Measurements from ENCODE around the gene SLC12A2. TPM values are rescaled to one million over a fixed set of nuclear protein-coding genes. Genes with fewer than 3 reads are reported as not detected.

SLC12A2 gene
- total RNA-seq, 3 donors from 2014 or later (not counting 1 experiment from before 2014, with no cell fraction given), result 14.3 to 18.1 (median 17.4) TPM

DNA sequence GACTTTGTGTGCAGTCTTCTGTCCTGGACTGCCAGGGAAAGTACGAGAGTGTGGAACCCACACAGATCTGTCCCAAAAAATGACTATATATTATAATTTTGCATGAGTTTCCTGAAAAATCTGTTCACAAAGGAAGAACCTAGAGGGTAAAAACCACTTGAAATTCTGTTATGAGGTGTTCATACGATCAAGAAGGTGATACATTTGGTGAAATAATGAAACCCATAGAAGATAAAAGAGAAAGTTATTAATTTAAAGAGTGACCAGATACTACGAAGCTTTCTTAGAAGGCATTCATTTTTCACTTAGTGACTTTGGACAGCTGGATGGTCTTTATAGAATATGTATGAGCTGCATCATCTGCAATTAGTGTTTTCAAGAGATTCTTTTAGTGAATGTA, 32.9 kb downstream of the SLC12A2 start:
- no peak for DNase-seq
- Mint-ChIP-seq H3K4me3 (no peak overlapping the region), H3K27ac (no peak overlapping the region), H3K27me3 (ENCODE audit: low read depth in 2 of 2) (no peaks in the 10 kb centered on the region), H3K4me1 (no peaks in the 10 kb centered on the region), H3K9me3 (peaks cover 2 to 4% of the 10 kb centered on the region in 2 donors), H3K36me3 (peaks cover 46% of the 10 kb centered on the region)
- WGBS (ENCODE audit: insufficient coverage), result 74% methylated on average over 2 of the region's 3 CpGs
- ATAC-seq, result no peak
- intact Hi-C loops (cut with micrococcal nuclease), result no loop called here
- Histone ChIP-seq H3K4me1 (ENCODE audit: control insufficient read depth, insufficient read depth, low read length) (no peaks in the 10 kb centered on the region), H3K27ac (ENCODE audit: low read length) (no peak overlapping the region), H3K36me3 (ENCODE audit: control insufficient read depth, insufficient read depth, low read length) (peaks cover 38% of the 10 kb centered on the region), H3K27me3 (ENCODE audit: control insufficient read depth, insufficient read depth, low read length) (no peaks in the 10 kb centered on the region), H3K4me3 (ENCODE audit: low read length) (no peak overlapping the region), H3K9me3 (ENCODE audit: control insufficient read depth, insufficient read depth, low read length) (peaks cover 3% of the 10 kb centered on the region)
- TF ChIP-seq, protein P1, sequence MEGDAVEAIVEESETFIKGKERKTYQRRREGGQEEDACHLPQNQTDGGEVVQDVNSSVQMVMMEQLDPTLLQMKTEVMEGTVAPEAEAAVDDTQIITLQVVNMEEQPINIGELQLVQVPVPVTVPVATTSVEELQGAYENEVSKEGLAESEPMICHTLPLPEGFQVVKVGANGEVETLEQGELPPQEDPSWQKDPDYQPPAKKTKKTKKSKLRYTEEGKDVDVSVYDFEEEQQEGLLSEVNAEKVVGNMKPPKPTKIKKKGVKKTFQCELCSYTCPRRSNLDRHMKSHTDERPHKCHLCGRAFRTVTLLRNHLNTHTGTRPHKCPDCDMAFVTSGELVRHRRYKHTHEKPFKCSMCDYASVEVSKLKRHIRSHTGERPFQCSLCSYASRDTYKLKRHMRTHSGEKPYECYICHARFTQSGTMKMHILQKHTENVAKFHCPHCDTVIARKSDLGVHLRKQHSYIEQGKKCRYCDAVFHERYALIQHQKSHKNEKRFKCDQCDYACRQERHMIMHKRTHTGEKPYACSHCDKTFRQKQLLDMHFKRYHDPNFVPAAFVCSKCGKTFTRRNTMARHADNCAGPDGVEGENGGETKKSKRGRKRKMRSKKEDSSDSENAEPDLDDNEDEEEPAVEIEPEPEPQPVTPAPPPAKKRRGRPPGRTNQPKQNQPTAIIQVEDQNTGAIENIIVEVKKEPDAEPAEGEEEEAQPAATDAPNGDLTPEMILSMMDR (IDR thresholded peaks at IDR 0.05), result no peak

DNA sequence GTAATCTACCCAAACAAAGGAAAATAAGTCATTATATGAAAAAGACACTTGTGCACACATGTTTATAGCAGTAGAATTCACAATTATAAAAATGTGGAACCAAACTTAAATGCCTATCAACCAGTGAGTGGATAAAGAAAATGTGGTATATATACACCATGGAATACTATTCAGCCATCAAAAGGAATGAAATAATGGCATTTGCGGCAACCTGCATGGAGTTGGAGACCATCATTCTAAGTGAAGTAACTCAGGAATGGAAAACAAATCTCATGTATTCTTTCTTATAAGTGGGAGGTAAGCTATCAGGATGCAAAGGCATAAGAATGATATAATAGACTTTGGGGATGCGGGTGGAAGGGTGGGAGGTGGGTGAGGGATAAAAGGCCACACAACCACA, 34.6 kb downstream of the SLC12A2 start:
- Histone ChIP-seq H3K27ac (ENCODE audit: low read length) (no peak overlapping the region), H3K36me3 (ENCODE audit: control insufficient read depth, insufficient read depth, low read length) (peaks cover 35% of the 10 kb centered on the region), H3K9me3 (ENCODE audit: control insufficient read depth, insufficient read depth, low read length) (peaks cover 3% of the 10 kb centered on the region), H3K4me3 (ENCODE audit: low read length) (no peak overlapping the region), H3K4me1 (ENCODE audit: control insufficient read depth, insufficient read depth, low read length) (no peaks in the 10 kb centered on the region), H3K27me3 (ENCODE audit: control insufficient read depth, insufficient read depth, low read length) (no peaks in the 10 kb centered on the region)
- no peaks in the 10 kb centered on the region for H3K27me3 Mint-ChIP-seq (ENCODE audit: low read depth in 2 of 2)
- no peaks in the 10 kb centered on the region for H3K4me1 Mint-ChIP-seq
- ATAC-seq (no peak), DNase-seq (no peak)
- intact Hi-C loops (cut with micrococcal nuclease), result no loop called here
- H3K9me3 Mint-ChIP-seq, result peaks cover 2 to 4% of the 10 kb centered on the region in 2 donors
- TF ChIP-seq, protein P1 (IDR thresholded peaks at IDR 0.05), result no peak
- H3K27ac Mint-ChIP-seq, result no peak overlapping the region
- WGBS (ENCODE audit: insufficient coverage), result 100% methylated on average over 2 of the region's 2 CpGs
- H3K4me3 Mint-ChIP-seq, result no peak overlapping the region
- H3K36me3 Mint-ChIP-seq, result peaks cover 46% of the 10 kb centered on the region

- peaks cover 12% of the 10 kb centered on the region for H3K36me3 ChIP-seq (ENCODE audit: control insufficient read depth, insufficient read depth, low read length)
- no peaks in the 10 kb centered on the region for H3K27me3 ChIP-seq (ENCODE audit: control insufficient read depth, insufficient read depth, low read length)
- no peaks in the 10 kb centered on the region for H3K4me1 ChIP-seq (ENCODE audit: control insufficient read depth, insufficient read depth, low read length)
- Mint-ChIP-seq H3K4me3 (no peak overlapping the region), H3K9me3 (peaks cover 2 to 4% of the 10 kb centered on the region in 2 donors), H3K36me3 (peaks cover 26% of the 10 kb centered on the region), H3K27ac (no peak overlapping the region), H3K4me1 (no peaks in the 10 kb centered on the region), H3K27me3 (ENCODE audit: low read depth in 2 of 2) (no peaks in the 10 kb centered on the region)
- DNase-seq (no peak), ATAC-seq (no peak)
- 94% methylated on average over 3 of the region's 4 CpGs for WGBS (ENCODE audit: insufficient coverage)
- intact Hi-C loops (cut with micrococcal nuclease), result no loop called here
- H3K4me3 ChIP-seq (ENCODE audit: low read length), result no peak overlapping the region
- TF ChIP-seq, protein P1 (IDR thresholded peaks at IDR 0.05), result no peak
- no peak overlapping the region for H3K27ac ChIP-seq (ENCODE audit: low read length)
- H3K9me3 ChIP-seq (ENCODE audit: control insufficient read depth, insufficient read depth, low read length), result peaks cover 3% of the 10 kb centered on the region
These were observed 38.1 kb downstream of the SLC12A2 start for GRCh38 chr5:128121651-128122050.

- Mint-ChIP-seq H3K27ac (no peak overlapping the region), H3K4me1 (peaks cover 5% of the 10 kb centered on the region in 2 donors), H3K27me3 (ENCODE audit: low read depth in 2 of 2) (no peaks in the 10 kb centered on the region), H3K9me3 (peaks cover under 1% of the 10 kb centered on the region in 2 donors), H3K4me3 (no peak overlapping the region), H3K36me3 (peaks cover 5% of the 10 kb centered on the region)
- no peak overlapping the region for H3K4me3 ChIP-seq (ENCODE audit: low read length)
- H3K4me1 ChIP-seq (ENCODE audit: control insufficient read depth, insufficient read depth, low read length), result no peaks in the 10 kb centered on the region
- H3K36me3 ChIP-seq (ENCODE audit: control insufficient read depth, insufficient read depth, low read length), result no peaks in the 10 kb centered on the region
- TF ChIP-seq, protein P1 (IDR thresholded peaks at IDR 0.05), result no peak
- H3K27ac ChIP-seq (ENCODE audit: low read length), result no peak overlapping the region
- no peaks in the 10 kb centered on the region for H3K27me3 ChIP-seq (ENCODE audit: control insufficient read depth, insufficient read depth, low read length)
- ATAC-seq (no peak), DNase-seq (no peak)
- H3K9me3 ChIP-seq (ENCODE audit: control insufficient read depth, insufficient read depth, low read length), result no peaks in the 10 kb centered on the region
- WGBS (ENCODE audit: insufficient coverage), result 100% methylated on average over 1 of the region's 1 CpG
- intact Hi-C loops (cut with micrococcal nuclease), result no loop called here
These were observed 40.4 kb downstream of the SLC12A2 start for GRCh38 chr5:128123936-128124335.
